SJCRH30 (cell line): ENCODE measurements around the gene FBXO24. TPM values are rescaled to one million over a fixed set of nuclear protein-coding genes. Genes with fewer than 3 reads are reported as not detected.

Experiments
- DNase-seq, 2 experiments: peaks; one replicate each; pipeline ENCODE4 v3.0.0-alpha.2; 2015 to 2020
- H3K27ac ChIP-seq: fragments of 250-450 bp; sonication (Bioruptor Pico); 2 replicates; pipeline ENCODE4 v1.5.1; 2020; ENCODE audit warnings: mild to moderate bottlenecking, moderate library complexity
- H3K27me3 ChIP-seq: fragments of 250-450 bp; sonication (Bioruptor Pico); 2 replicates; pipeline ENCODE4 v1.5.1; 2020; ENCODE audit warnings: mild to moderate bottlenecking, moderate library complexity
- H3K36me3 ChIP-seq: fragments of 250-450 bp; sonication (Bioruptor Pico); 2 replicates; pipeline ENCODE4 v1.5.1; 2020; ENCODE audit warnings: mild to moderate bottlenecking, moderate library complexity
- H3K4me1 ChIP-seq: fragments of 250-450 bp; sonication (Bioruptor Pico); 2 replicates; pipeline ENCODE4 v1.5.1; 2020; ENCODE audit warnings: mild to moderate bottlenecking, moderate library complexity
- H3K4me3 ChIP-seq: fragments of 250-450 bp; sonication (Bioruptor Pico); 2 replicates; pipeline ENCODE4 v1.5.1; 2020; ENCODE audit warnings: mild to moderate bottlenecking, moderate library complexity
- H3K9me3 ChIP-seq: fragments of 250-450 bp; sonication (Bioruptor Pico); replicated peaks from 2 replicates; pipeline ENCODE4 v1.5.1; 2020; ENCODE audit warnings: mild to moderate bottlenecking, moderate library complexity
- total RNA-seq: library from RNA; depleted of rRNA; stranded (reverse); fragments of >200 nt; shearing (Covaris generic); gene quantifications from 2 replicates; pipeline ENCODE4 v1.2.3, GENCODE V29; 2014; rRNA removed

Gene FBXO24
- total RNA-seq, 1 experiment from 2014 or later, result not detected

DNA sequence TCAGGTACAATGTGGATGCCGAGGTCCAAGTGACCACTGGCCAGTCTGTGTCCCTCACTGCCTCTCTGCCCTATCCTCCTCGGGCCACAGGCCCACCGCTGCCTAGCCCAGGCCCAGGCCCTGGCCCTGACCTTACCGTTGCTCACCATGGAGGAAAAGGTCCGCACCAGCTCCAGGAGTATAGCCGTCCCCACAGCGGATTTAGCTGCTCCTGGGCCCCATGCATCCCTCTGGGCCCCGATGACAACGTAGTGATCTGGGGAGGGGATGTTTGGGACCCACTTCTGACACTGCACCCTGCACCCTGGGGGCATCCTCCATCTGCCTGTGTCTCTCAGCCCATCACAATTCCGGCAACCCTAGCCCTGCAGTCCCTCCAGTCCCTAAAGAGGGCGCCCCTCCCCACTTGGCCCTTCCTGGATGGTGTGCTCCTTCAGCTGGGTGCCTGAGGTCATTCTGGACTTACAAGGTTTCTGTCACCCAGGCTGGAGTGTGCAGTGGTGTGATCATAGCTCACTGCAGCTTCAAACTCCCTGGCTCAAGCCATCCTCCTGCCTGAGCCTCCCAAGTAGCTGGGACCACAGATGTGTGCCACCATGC is 43.1 kb downstream of the FBXO24 start:
- H3K4me3 ChIP-seq, result no peak overlapping the region
- no peaks in the 10 kb centered on the region for H3K9me3 ChIP-seq
- no peaks in the 10 kb centered on the region; the same call in 1 of the 2 replicates for H3K27me3 ChIP-seq
- peak; percentile 72 to 85 for DNase-seq
- no peaks in the 10 kb centered on the region for H3K36me3 ChIP-seq
- H3K27ac ChIP-seq, result no peak overlapping the region
- no peaks in the 10 kb centered on the region for H3K4me1 ChIP-seq

GRCh38 chr7:100630066-100630465 is 43.9 kb downstream of the FBXO24 start:
- no peak for DNase-seq
- Histone ChIP-seq H3K27ac (no peak overlapping the region), H3K4me3 (no peak overlapping the region), H3K27me3 (no peaks in the 10 kb centered on the region; the same call in 1 of the 2 replicates), H3K4me1 (no peaks in the 10 kb centered on the region), H3K36me3 (no peaks in the 10 kb centered on the region), H3K9me3 (no peaks in the 10 kb centered on the region)

GRCh38 chr7:100632951-100633717 is 47.0 kb downstream of the FBXO24 start:
- no peak overlapping the region for H3K27ac ChIP-seq
- no peaks in the 10 kb centered on the region for H3K36me3 ChIP-seq
- DNase-seq, result no peak
- H3K27me3 ChIP-seq, result no peaks in the 10 kb centered on the region; the same call in 1 of the 2 replicates
- H3K4me3 ChIP-seq, result no peak overlapping the region
- no peaks in the 10 kb centered on the region for H3K9me3 ChIP-seq
- no peaks in the 10 kb centered on the region for H3K4me1 ChIP-seq

DNA sequence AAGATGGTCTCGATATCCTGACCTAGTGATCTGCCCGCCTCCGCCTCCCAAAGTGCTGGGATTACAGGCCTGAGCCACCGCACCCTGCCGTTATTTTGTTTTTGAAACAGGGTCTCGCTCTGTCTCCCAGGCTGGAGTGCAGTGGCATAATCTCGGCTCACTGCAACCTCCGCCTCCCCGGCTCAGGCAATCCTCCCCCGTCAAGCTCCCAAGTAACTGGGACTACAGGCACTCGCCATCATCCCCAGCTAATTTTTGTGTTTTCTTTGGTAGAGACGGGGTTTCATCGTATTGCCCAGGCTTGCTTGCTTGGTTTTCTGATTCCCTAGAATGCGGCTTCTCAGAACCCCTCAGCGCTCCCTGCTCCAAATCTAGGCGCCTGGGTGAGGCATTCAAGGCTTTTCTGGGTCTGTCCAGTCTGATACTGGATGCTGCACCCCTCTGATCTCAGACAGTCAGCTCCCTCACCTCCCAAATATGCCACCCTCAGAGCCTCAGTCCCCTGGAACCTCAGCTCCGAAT is 53.9 kb downstream of the FBXO24 start:
- no peak for DNase-seq
- Histone ChIP-seq H3K4me1 (no peaks in the 10 kb centered on the region), H3K27ac (no peak overlapping the region), H3K27me3 (peaks cover 17% of the 10 kb centered on the region; the same call in 1 of the 2 replicates), H3K36me3 (no peaks in the 10 kb centered on the region), H3K9me3 (no peaks in the 10 kb centered on the region), H3K4me3 (no peak overlapping the region)

GRCh38 chr7:100640517-100641440 is 54.7 kb downstream of the FBXO24 start:
- no peak for DNase-seq
- Histone ChIP-seq H3K9me3 (no peaks in the 10 kb centered on the region), H3K27ac (no peak overlapping the region), H3K4me1 (no peaks in the 10 kb centered on the region), H3K4me3 (no peak overlapping the region), H3K27me3 (peaks cover 20% of the 10 kb centered on the region; the same call in 1 of the 2 replicates), H3K36me3 (no peaks in the 10 kb centered on the region)

GRCh38 chr7:100641463-100641859 is 55.3 kb downstream of the FBXO24 start, which contains the start of gene TFR2:
TSS of gene TFR2 (minus strand) at chr7:100641552. CDS start at chr7:100641509, 43 bp downstream.
- no peaks in the 10 kb centered on the region for H3K36me3 ChIP-seq
- no peak for DNase-seq
- no peak within 1 kb of the TSS for H3K4me3 ChIP-seq
- H3K27ac ChIP-seq, result no peak within 1 kb of the TSS
- H3K27me3 ChIP-seq, result peaks cover 23% of the 10 kb centered on the region; the same call in 1 of the 2 replicates
- no peaks in the 10 kb centered on the region for H3K4me1 ChIP-seq
- no peaks in the 10 kb centered on the region for H3K9me3 ChIP-seq

GRCh38 chr7:100641860-100642533 is 55.9 kb downstream of the FBXO24 start:
- H3K4me1 ChIP-seq, result no peaks in the 10 kb centered on the region
- no peak overlapping the region for H3K4me3 ChIP-seq
- no peaks in the 10 kb centered on the region for H3K36me3 ChIP-seq
- H3K9me3 ChIP-seq, result no peaks in the 10 kb centered on the region
- DNase-seq, result no peak
- H3K27ac ChIP-seq, result no peak overlapping the region
- H3K27me3 ChIP-seq, result peaks cover 23% of the 10 kb centered on the region; the same call in 1 of the 2 replicates

DNA sequence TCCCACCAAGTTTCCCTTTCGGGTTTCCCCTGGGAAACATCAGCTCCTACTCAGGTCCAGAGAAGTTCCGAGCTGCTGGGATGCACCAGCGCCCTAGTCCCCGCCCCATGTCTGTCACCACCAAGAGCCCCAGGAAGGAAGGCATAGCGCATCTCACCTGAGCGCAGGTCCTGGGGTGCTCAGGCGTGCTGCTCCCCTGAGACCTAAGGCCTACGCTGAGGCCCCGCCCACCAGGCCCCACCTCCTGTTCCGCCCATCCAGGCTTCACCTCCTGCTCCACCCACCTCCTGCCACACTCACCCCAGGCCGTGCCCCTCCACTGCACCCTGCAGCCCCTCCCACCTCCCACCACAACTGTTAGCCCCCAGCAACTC is 56.4 kb downstream of the FBXO24 start:
- DNase-seq, result no peak
- Histone ChIP-seq H3K36me3 (no peaks in the 10 kb centered on the region), H3K27me3 (peaks cover 23% of the 10 kb centered on the region; the same call in 1 of the 2 replicates), H3K9me3 (no peaks in the 10 kb centered on the region), H3K27ac (no peak overlapping the region), H3K4me1 (no peaks in the 10 kb centered on the region), H3K4me3 (no peak overlapping the region)

DNA sequence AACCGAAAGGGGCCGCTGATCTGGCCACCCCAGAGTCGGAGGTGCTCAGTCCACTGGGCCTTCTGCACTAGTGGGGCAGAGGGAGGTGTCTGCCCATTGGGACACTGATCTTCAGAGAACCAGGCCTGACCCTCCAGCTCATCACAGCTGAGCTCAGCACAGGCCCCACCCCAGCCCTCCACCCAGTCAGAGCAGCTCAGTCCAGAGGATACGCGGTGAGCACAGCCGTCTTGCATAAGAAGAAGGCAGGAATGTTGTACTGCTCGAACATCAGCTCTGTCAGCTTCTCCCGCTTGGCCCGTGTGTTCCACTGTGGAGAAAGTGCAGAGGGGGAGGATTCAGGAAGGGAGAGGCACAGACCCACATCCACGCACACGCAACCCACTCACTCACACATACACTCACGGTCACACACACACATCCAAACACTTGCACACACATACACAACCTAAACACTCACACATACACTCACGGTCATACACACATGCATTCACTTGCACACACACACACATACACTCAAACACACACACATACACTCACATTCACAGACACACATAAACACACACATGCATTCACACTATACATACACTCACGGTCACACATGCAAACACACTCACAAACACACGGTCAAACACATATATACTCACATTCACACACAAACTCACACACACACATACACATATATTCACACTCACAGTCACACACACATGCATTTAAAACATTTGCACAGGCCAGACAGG is 63.9 kb downstream of the FBXO24 start:
- Histone ChIP-seq H3K27ac (no peak overlapping the region), H3K4me1 (no peaks in the 10 kb centered on the region), H3K27me3 (peaks cover 6% of the 10 kb centered on the region; the same call in 1 of the 2 replicates), H3K4me3 (no peak overlapping the region), H3K9me3 (no peaks in the 10 kb centered on the region), H3K36me3 (no peaks in the 10 kb centered on the region)
- DNase-seq, result no peak

Other genes with a start within 250 kb of the FBXO24 start
- gene PILRB, start 228.2 kb upstream of the FBXO24 start, total RNA-seq, result 13.3 and 28.0 TPM in 2 replicates
- gene PILRA, start 212.8 kb upstream of the FBXO24 start, total RNA-seq, result 0.83 TPM in 1 of 2 replicates, not detected in the other
- gene ZCWPW1, start 157.6 kb upstream of the FBXO24 start, total RNA-seq, result 1.1 and 1.2 TPM in 2 replicates
- 48.2 and 50.6 TPM in 2 replicates for gene MEPCE, start 156.5 kb upstream of the FBXO24 start, total RNA-seq
- 11.2 and 11.7 TPM in 2 replicates for gene PPP1R35, start 149.8 kb upstream of the FBXO24 start, total RNA-seq
- not detected in 2 replicates for gene SPACDR, start 122.1 kb upstream of the FBXO24 start, total RNA-seq
- gene TSC22D4, start 107.1 kb upstream of the FBXO24 start, total RNA-seq, result 13.7 and 14.7 TPM in 2 replicates
- 0.49 and 0.56 TPM in 2 replicates for gene NYAP1, start 102.4 kb upstream of the FBXO24 start, total RNA-seq
- 7.2 and 9.0 TPM in 2 replicates for gene AGFG2, start 47.1 kb upstream of the FBXO24 start, total RNA-seq
- gene SAP25, start 12.4 kb upstream of the FBXO24 start, total RNA-seq, result 0.30 and 1.2 TPM in 2 replicates
- gene LRCH4, start 199 bp upstream of the FBXO24 start, total RNA-seq, result 19.8 and 33.2 TPM in 2 replicates
- gene PCOLCE, start 16.0 kb downstream of the FBXO24 start, total RNA-seq, result 41.2 and 43.4 TPM in 2 replicates
- gene MOSPD3, start 26.2 kb downstream of the FBXO24 start, total RNA-seq, result 13.8 and 13.9 TPM in 2 replicates
- not detected in 2 replicates for gene TFR2, start 55.2 kb downstream of the FBXO24 start, total RNA-seq
- not detected in 2 replicates for gene ACTL6B, start 70.1 kb downstream of the FBXO24 start, total RNA-seq
- 105 and 112 TPM in 2 replicates for gene GNB2, start 87.4 kb downstream of the FBXO24 start, total RNA-seq
- gene GIGYF1, start 107.9 kb downstream of the FBXO24 start, total RNA-seq, result 17.8 and 22.6 TPM in 2 replicates
- gene POP7, start 119.8 kb downstream of the FBXO24 start, total RNA-seq, result 63.9 and 67.9 TPM in 2 replicates
- gene EPO, start 134.1 kb downstream of the FBXO24 start, total RNA-seq, result not detected in 2 replicates
- gene ZAN, start 147.3 kb downstream of the FBXO24 start, total RNA-seq, result not detected in 2 replicates
- 61.7 and 62.3 TPM in 2 replicates for gene EPHB4, start 241.2 kb downstream of the FBXO24 start, total RNA-seq